B cell (primary cell): ENCODE results near the gene RASGRP2.

Source experiments
- CTCF ChIP-seq: fragments of 200-600 bp; IDR thresholded peaks from one replicate; pipeline ENCODE4 v1.8.0; 2022; ENCODE audit warnings: antibody characterized with exemption, mild to moderate bottlenecking
- EZH2 ChIP-seq: IDR thresholded peaks from 2 replicates; pipeline ENCODE4 v1.6.1; 2012; ENCODE audit warnings: borderline replicate concordance, low read depth, mild to moderate bottlenecking, moderate library complexity, low read length; ENCODE audit not compliant: insufficient read depth, poor library complexity, severe bottlenecking

- TF ChIP-seq CTCF = no peak
- TF ChIP-seq EZH2 = no peak
Observed at GRCh38 chr11:64765291-64765850, 21.4 kb upstream of the RASGRP2 start.
